ENCODE measurements around the gene KRTAP29-1. TPM values are rescaled to one million over a fixed set of nuclear protein-coding genes. Genes with fewer than 3 reads are reported as not detected.
A peak's percentile ranks its signal among the peaks of the same experiment; 100 is the strongest.

KRTAP29-1 gene
- total RNA-seq, 1 experiment from 2014 or later, result not detected

DNA sequence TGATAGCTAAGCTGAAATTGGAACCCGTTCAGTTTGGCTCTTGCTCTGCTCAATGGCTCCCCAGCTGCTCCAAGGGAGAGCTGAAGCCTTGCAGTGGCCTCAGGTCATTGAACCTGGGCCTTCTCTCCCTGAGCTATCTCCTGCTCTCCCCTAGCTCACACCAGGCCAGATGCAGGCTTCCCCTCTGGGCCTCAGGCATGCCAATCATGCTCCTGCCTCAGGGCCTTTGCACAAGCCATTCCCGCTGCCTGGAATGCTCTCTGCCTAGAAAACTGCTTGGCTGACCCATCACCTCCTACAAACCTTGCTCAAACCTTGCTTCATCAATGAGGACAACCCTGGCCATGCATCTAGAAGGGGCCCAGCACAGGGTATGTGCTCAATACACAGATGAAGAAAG lies 29.6 kb upstream of the KRTAP29-1 start:
- in situ Hi-C loops (cut with HindIII; ENCODE audit: low pct_unique_long_range_greater_than_20kb, low sequenced_read_pairs), result no loop called here
- DNase-seq (ENCODE audit: low read depth), result no peak

DNA sequence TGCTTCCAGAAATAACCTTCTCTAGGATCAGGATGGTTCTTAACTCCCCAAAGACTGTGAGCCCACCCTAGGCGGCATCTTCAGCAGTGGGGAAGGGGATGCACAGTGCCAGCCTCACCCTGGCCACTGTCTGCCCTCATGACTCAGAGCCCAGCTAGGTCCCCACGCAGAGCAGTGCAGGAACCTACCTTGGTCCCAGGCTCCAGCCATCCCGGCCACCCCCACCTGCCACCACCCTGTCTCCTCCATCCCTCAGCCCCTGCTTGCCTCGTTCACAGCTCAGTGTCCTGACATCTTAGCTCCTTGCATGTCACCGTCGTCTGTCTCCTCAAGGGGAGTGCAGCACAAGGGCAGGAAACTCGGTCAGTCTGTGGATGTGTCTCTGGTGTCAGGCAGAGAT lies 29.0 kb upstream of the KRTAP29-1 start:
- DNase-seq (ENCODE audit: low read depth), result no peak
- in situ Hi-C loops (cut with HindIII; ENCODE audit: low pct_unique_long_range_greater_than_20kb, low sequenced_read_pairs), result no loop called here

DNA sequence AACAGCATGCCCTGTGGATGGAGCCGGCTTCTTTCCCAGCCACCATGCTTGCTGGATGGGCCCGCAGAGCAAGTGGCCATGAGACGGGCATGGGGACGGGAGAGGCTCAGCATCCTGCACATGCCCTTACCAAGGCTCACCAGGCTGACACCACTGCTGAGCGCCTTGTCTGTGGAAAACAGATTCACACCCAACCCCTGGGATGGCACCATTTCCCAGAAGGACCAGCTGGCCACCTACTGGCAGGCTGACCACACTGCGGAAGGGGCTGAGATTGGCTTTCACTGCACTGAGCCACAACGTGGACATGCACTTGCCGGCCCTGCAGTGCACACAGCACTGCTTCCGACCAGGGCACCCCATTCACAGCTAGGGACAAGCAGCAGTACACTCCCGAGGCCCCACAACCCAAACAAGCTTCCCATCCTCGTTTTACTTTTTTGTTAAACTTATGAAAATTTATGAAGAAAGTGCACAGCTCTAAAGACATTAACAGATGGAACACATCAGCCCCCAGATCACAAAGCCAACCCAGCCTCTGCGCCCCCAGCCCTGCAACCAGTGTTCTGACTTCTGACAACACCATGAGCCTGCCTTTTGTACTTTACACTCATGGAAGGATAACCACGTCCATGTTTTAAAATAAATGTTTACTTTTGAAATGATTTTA lies 26.8 kb upstream of the KRTAP29-1 start:
- DNase-seq (ENCODE audit: low read depth), result peak; percentile 54
- in situ Hi-C loops (cut with HindIII; ENCODE audit: low pct_unique_long_range_greater_than_20kb, low sequenced_read_pairs), result no loop called here

DNA sequence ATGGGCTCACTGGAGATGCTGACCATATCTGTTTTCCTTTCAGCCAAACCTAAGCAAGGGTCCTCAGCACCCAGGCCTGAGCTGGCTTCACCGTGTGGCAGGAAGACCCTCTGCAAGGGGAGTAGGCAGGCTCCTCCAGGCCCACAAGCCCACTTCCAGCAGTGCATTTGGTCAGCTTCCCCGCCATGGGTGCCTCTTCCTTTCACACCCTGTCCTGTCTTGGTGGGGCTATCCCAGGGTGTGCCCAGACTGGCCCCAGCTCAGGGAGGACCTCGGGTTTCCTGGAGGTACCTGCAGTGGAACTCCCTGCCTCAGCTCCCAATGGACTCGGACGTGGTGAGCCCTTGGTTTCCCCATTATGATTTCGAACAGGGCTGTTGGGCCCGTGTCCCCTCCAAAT lies 25.6 kb upstream of the KRTAP29-1 start:
- in situ Hi-C loops (cut with HindIII; ENCODE audit: low pct_unique_long_range_greater_than_20kb, low sequenced_read_pairs), result no loop called here
- no peak for DNase-seq (ENCODE audit: low read depth)

DNA sequence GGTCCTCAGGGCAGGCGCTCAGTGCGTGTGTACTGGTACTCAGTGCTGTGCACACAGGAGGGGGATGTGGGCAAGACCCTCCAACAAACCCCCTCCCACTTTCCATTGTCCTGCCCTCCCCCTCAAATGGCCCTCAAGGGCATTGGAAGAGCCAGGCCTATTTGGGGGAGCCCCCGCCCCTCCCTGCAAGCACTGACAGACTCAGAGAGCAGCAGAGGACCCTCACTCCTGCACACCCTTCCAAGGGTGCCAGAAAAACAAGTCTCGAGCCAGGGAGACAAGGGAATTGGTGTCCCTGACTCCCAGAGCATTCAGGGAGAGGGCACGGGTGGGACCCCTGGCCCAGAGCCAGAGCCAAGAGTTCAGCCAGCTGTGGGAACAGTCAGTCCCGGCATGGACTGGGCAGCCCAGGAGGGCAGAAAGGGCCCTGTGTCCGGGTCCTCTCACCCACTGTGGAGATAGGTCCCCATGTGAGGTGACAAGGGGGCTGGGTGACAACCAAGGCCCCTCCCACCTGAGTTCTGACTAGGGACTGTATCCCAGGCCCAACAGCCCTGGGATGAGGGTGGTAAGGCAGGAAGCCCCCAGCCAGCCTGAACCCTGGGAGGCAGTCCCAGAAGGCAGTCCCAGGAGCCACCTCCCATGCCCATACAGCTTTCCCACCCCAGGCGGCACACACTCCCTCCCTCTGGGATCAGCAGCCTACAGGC lies 24.9 kb upstream of the KRTAP29-1 start:
- DNase-seq (ENCODE audit: low read depth), result no peak
- in situ Hi-C loops (cut with HindIII; ENCODE audit: low pct_unique_long_range_greater_than_20kb, low sequenced_read_pairs), result no loop called here

DNA sequence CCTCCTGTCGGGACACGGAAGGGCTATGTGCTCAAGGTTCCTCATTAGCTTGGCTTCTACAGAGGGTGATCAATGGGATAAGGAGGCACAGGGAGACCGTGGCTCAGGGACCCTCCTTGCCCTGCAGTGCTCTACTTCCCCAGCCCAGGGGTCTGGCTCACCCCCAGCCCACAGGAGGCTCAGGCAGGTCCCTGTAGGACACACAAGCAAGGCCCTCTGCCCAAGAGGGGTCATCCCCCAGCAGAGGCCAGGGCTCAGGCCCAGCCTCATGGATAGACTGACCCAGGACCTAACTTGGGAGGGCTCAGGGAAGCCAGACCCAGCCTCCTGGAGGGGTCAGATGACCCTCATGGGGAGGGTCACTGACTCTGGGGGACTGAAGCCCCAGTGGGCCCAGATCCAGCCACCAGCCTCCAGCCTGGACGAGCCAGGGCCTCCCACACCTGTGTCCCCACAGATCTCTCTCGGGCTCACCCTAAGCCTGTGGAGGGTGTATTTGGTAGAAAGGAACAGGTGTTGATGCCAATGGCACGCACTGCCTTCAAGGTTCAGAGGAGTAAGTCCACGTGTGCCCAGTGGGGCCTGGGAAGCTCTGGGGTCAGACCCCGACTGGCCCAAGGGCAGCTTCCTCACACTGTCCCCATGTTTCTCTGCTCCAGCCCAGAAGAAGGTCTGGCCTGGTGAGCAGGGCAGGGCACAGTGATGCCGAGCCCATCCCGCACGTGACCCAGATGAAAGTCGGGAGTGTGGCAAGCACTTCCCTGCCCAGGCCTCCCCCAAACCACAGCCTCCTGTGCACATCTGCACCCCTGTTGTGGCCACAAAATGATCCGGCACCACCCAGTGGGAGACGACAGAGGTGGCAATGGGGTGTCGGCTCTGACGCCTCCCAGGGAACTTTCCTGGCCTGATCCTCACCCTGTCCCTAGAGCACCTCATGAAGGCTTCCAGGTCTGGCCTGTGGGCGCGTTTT lies 23.8 kb upstream of the KRTAP29-1 start:
- DNase-seq (ENCODE audit: low read depth), result no peak

DNA sequence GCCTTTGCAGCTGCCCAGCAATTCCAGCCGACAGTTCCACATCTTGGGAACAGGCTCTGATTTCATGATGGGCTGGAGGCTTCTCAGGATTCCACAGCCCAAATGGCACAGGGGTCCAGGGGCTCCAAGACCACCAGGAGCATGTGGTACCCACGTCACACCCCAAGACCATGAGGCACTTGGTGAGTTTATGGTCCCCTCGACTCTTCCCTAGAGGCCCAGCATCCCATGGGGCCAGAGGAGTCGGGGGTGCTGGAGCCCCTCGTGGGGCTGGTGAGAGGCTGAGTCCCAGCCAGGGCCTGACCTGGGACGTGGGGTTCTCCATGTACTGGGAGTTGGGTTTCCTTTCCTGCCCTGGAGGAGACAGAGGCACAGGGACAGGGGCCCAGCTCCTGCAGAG lies 23.0 kb upstream of the KRTAP29-1 start:
- no peak for DNase-seq (ENCODE audit: low read depth)
- in situ Hi-C loops (cut with HindIII; ENCODE audit: low pct_unique_long_range_greater_than_20kb, low sequenced_read_pairs), result no loop called here

More for the DNA sequence above, 23.8 kb upstream of the KRTAP29-1 start:
- in situ Hi-C loops (cut with HindIII; ENCODE audit: low pct_unique_long_range_greater_than_20kb, low sequenced_read_pairs), result no loop called here

DNA sequence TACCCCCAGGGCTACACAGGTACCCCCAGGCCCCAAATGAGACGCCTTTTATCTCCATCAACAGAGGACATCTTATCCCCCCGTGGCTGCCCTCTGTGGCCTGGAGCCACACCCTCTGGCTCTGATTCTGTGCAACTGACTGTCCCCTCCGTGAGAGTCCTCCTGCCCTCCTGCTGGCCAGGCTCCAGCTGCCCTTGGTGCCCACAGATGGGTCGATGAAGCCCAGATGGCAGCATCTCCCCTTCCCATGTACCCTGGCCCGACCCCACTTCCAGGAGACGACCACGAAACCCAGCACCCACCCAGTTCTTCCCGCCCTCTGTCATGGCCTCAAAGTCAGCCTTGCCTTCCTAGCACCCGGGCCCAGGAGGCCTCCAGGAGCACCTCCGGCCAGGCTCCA lies 22.5 kb upstream of the KRTAP29-1 start:
- DNase-seq (ENCODE audit: low read depth), result no peak
- in situ Hi-C loops (cut with HindIII; ENCODE audit: low pct_unique_long_range_greater_than_20kb, low sequenced_read_pairs), result no loop called here

DNA sequence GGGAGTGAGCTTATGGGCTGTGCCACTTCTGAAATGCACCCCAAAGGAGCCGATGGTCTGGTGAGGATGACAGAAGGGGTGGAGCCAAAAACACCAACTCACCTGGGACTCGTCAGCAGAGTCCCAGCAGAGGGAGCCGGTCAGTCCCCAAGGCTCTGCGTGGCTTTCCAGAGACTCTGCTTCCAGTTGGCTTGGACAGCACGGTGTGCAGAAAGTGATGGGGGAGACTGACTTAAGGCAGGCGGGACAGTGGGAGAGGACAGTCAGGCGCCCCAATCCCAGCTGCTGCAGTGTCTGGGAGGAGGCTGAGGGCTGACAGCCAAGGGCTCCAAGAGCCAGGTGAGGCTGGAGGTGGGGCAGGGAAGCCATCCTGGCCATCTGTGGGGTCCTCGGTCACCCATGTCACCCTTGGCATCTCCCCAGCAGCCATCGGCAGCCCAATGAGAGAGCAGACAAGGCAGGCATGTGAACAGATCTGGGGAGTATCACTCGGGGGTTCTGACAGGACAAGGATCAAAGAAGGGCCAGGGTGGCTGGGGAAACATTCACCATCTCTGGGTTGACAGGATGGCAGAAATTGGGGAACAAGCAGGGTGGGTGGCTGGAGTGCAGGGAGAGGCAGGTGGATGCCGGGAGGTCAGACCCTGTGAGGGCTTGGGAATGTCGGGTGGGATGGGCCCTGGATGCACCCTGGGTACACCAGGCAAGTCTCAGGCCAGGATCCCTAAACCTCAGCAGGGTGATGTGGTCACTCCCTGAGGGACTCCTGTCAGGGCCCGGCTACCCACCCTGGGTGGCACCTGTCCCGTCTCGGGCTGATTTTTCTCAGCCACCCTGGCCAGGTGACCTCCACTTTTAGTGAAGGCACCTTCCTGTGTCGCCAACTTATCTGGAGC lies 21.8 kb upstream of the KRTAP29-1 start:
- DNase-seq (ENCODE audit: low read depth), result peak; percentile 31
- in situ Hi-C loops (cut with HindIII; ENCODE audit: low pct_unique_long_range_greater_than_20kb, low sequenced_read_pairs), result no loop called here

DNA sequence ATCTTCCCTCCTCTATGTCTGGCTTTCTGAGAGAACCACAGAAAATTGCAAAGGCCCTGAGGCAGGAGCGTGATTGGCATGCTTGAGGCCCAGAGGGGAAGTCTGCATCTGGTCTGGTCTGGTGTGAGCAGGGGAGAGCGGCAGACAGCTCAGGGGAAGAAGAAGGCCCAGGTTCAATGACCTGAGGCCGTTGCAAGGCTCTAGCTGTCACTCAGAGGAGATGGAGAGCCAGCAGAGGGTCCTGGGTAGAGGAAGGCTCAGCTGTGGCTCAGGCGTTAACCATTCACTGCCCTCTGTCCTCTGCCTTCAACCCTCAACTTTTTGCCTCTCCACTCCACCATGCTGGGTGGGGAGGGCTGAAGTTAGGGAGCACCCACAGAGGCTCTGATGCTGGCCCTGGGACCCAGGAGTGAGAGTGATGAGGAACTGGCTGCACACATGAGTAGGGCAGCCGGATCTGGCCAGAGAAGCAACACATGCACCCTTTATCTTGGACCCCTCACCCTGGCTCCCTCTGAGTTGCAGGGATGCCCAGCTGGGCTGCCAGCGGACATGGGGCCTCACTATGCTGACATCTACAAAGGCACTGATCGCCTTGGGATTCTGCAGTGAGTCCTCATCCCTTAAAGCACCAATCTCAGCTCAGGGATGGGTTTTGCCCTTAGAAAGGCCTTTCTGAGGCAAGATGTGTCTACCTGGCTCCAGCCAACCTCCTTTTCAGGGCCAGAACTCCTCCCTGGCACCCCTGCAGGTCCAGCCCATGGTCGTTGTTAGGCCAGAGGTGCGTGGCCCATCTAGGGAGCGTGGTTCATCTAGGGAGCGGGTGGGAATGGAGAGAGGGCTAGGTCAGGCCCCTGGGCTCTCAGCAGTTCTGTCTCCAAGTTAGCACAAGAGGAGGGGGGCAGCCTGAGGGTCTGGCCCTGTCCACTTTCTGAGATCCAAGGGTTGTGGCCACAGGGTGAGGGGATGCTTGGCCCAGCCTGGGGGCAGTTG lies 20.5 kb upstream of the KRTAP29-1 start:
- in situ Hi-C loops (cut with HindIII; ENCODE audit: low pct_unique_long_range_greater_than_20kb, low sequenced_read_pairs), result no loop called here
- no peak for DNase-seq (ENCODE audit: low read depth)

DNA sequence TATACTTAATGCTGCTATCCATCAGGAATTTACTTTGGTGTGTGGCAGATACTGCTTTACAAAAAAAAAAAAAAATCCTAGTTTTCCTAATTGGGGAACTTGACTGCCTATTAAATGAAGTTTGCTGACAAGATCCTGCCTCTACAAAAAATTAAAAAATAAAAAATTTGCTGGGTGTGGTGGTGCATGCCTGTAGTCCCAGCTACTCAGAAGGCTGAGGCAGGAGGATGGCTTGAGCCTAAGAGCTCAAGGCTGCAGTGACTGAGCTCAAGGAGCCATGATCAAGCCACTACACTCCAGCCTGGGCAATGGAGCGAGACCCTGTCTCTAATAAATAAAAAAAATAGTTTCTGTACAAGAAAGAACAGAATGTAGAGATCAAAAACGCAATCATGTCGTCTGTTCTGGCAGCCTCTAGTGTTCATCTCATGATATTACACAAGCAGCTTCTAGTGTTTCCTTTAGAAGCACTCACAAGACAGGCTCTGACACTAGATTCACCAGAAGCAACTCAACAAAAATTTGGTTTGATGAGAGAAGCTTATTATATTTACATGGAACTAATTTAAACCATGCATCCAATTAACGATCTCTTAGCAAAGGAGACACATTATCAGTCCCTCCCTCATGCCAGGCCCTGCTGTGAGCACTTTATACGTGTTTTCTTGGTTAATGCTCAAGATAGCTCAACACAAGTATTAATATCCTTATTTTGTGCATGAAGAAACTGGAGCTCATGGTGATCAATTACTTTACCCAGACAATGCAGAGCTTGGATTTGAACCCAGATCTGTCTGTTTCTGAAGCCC lies 19.6 kb upstream of the KRTAP29-1 start:
- DNase-seq (ENCODE audit: low read depth), result peak; percentile 70
- in situ Hi-C loops (cut with HindIII; ENCODE audit: low pct_unique_long_range_greater_than_20kb, low sequenced_read_pairs), result no loop called here

DNA sequence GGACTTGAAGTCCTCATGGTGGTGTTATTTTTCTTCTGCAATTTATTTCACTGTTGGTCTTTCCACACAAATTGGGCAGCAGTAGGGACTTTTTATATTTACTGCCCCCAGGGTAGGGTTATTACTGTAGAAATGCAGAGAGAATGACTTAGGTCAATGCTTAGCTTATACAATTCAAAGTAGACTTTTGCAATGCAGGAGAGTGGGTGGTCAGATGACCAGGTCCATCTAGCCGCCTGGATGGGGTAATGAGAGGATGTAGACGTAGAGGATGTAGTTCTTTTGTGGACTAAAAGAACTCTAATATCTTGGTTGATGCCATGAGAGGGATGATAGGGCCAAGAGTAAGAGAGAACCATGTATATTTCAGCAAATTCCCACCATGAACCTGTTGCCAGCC lies 15.6 kb upstream of the KRTAP29-1 start:
- no peak for DNase-seq (ENCODE audit: low read depth)
- in situ Hi-C loops (cut with HindIII; ENCODE audit: low pct_unique_long_range_greater_than_20kb, low sequenced_read_pairs), result no loop called here

DNA sequence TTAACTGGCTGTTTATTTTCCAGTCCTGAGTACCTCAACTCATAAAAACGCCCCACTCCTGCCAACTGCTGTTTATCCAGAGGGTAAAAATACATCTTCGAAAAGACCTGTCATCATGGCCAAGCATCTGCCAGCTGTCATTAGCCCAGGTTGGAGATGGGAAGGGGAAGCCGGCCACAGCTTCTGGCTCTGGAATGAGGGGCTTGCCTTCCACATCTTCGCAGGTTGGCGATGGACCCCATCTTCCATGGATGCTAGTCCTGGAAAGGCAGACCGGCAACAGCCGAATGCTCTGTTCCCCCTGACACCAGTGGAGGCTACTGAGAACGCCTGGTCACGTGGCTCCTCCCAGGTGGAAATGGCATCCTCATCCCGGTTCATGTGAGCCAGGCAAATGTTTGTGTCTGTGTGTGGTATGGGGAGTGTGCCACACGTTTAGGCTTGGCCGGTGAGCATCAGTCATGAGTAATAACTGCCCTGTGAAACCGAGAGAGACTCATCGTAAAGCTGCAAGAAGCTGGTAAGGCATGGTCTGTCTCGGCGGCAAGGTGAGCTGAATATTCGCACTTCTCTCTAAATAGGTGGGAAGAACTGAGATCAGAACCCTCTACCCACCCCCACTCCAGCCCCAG lies 13.3 kb upstream of the KRTAP29-1 start:
- in situ Hi-C loops (cut with HindIII; ENCODE audit: low pct_unique_long_range_greater_than_20kb, low sequenced_read_pairs), result no loop called here

DNA sequence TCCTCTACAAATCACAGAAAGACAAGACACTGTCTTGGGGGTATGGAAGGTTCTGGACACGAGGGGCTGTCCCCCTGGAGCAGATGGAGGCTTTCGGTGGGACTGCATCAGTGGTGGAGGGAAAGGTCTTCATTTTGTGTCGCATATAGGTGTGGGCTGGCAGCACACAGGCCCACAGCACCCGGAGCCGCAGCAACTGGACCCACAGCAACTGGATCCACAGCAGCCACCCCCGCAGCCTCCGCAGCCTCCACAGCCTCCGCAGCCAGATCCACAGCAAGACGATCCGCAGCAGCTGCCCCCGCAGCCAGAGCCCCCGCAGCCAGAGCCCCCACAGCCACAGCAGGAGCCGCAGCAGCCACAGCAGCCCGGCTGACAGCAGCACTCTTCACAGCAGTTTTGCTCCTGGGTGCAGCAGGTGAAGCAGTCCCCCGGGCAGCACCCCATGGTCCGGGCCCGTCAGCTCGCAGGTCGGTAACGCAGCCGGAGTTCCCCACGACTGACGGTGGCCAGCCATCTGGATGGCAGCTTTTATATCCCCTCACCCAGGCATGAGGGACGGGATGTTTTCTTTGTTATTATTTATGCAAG lies 12.6 kb upstream of the KRTAP29-1 start, which contains the start of gene KRTAP17-1:
KRTAP17-1 (minus strand) TSS at position 507 of the 591 bp plus-strand sequence; CDS start at position 447, 60 bp downstream.
- in situ Hi-C loops (cut with HindIII; ENCODE audit: low pct_unique_long_range_greater_than_20kb, low sequenced_read_pairs), result no loop called here
- no peak for DNase-seq (ENCODE audit: low read depth)

More for the DNA sequence above, 13.3 kb upstream of the KRTAP29-1 start:
- no peak for DNase-seq (ENCODE audit: low read depth)

DNA sequence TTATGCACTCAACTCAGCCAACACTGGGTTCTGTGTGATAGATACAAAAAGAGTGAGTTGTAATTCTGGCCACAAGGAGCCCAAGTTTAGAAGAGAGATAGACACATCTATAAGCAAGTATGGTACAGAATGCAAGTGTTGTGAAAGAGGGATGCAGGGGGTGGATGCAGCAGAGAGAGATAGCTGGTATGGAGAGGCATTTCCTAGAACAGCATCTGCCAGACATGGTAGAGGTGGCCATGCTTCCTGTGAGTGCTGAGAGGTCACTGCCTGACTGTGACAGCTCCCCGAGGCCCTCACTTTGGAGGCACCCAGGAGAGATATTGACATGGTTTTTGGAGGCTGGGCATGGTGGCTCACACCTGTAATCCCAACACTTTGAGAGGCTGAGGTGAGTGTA lies 8.5 kb upstream of the KRTAP29-1 start:
- in situ Hi-C loops (cut with HindIII; ENCODE audit: low pct_unique_long_range_greater_than_20kb, low sequenced_read_pairs), result no loop called here
- DNase-seq (ENCODE audit: low read depth), result no peak
